Right ventricle myocardium superior (tissue), 1 donor: ENCODE data around the gene DEPP1. TPM values are rescaled to one million over a fixed set of nuclear protein-coding genes. Genes with fewer than 3 reads are reported as not detected.

ENCODE experiments used
- ATAC-seq: fragments of 200-7000 bp; cut with Tn5 transposase; one replicate; pipeline ENCODE4 v1.9.1; 2020; ENCODE audit warnings: mild to moderate bottlenecking; ENCODE audit not compliant: poor library complexity
- DNase-seq: peaks from one replicate; pipeline ENCODE4 v3.0.0-alpha.2; 2020
- intact Hi-C: fragments of 100-400 bp; cut with DNase I; formaldehyde crosslinking; loops from one replicate; pipeline ENCODE4 v1.11.2; 2022
- total RNA-seq: library from RNA; stranded (reverse); fragmentation: NEBNext Ultra II Directional; extraction: Animal tissue kit (Norgen Biotek cat#: 25700); gene quantifications from one replicate; pipeline ENCODE4 v1.2.1, GENCODE V29; 2021
- donor health status: DM: no; HTN: yes; CAD: no; lungs with severe emphysema.

Gene DEPP1
- total RNA-seq, 1 donor from 2014 or later = 35.1 TPM

- ATAC-seq (no peak), DNase-seq (no peak)
- intact Hi-C loops = no loop called here
Observed at GRCh38 chr10:44947371-44948152, 31.0 kb downstream of the DEPP1 start.

GRCh38 chr10:44946205-44946604 is 32.4 kb downstream of the DEPP1 start:
- DNase-seq = no peak
- intact Hi-C loops = no loop called here
- ATAC-seq = no peak

GRCh38 chr10:44944354-44944753 is 34.3 kb downstream of the DEPP1 start:
- DNase-seq = no peak
- intact Hi-C loops = no loop called here
- no peak for ATAC-seq

GRCh38 chr10:44939691-44940401 is 38.8 kb downstream of the DEPP1 start:
- intact Hi-C loops = no loop called here
- no peak for DNase-seq
- no peak for ATAC-seq

GRCh38 chr10:44938956-44939355 is 39.7 kb downstream of the DEPP1 start:
- ATAC-seq (no peak), DNase-seq (no peak)
- intact Hi-C loops = no loop called here

GRCh38 chr10:44937196-44938005 is 41.2 kb downstream of the DEPP1 start:
- DNase-seq (no peak), ATAC-seq (no peak)
- intact Hi-C loops = no loop called here

GRCh38 chr10:44936314-44936975 is 42.2 kb downstream of the DEPP1 start:
- intact Hi-C loops = no loop called here
- DNase-seq (no peak), ATAC-seq (no peak)

- ATAC-seq = no peak
- intact Hi-C loops = no loop called here
- no peak for DNase-seq
Observed at GRCh38 chr10:44935966-44936295, 42.7 kb downstream of the DEPP1 start.

GRCh38 chr10:44935201-44935965 is 43.2 kb downstream of the DEPP1 start:
- intact Hi-C loops = no loop called here
- ATAC-seq (peak; percentile 75), DNase-seq (peak; percentile 84)

GRCh38 chr10:44934416-44935200 is 44.0 kb downstream of the DEPP1 start:
- DNase-seq (peak; percentile 65), ATAC-seq (peak; percentile 1)
- intact Hi-C loops = loop anchor here (5.0 kb wide), 2 partner anchors 38 to 58 kb away; no protein-coding TSS in a partner anchor

- DNase-seq = no peak
- no peak for ATAC-seq
- intact Hi-C loops = loop anchor here (5.0 kb wide), 2 partner anchors 39 to 59 kb away; no protein-coding TSS in a partner anchor
Observed at GRCh38 chr10:44933451-44934321, 44.9 kb downstream of the DEPP1 start.

GRCh38 chr10:44932517-44933450 is 45.8 kb downstream of the DEPP1 start:
- DNase-seq (peak; percentile 97), ATAC-seq (peak; percentile 91)
- intact Hi-C loops = loop anchor here (5.0 kb wide), 2 partner anchors 40 to 60 kb away; no protein-coding TSS in a partner anchor

- intact Hi-C loops = loop anchor here (5.0 kb wide), 2 partner anchors 40 to 60 kb away; no protein-coding TSS in a partner anchor
- ATAC-seq (no peak), DNase-seq (no peak)
Observed at GRCh38 chr10:44931621-44932516, 46.7 kb downstream of the DEPP1 start.

- no peak for ATAC-seq
- no peak for DNase-seq
- intact Hi-C loops = loop anchor here (5.0 kb wide), 2 partner anchors 41 to 61 kb away; no protein-coding TSS in a partner anchor
Observed at GRCh38 chr10:44930904-44931620, 47.5 kb downstream of the DEPP1 start.
